HG03097 (cell line): ENCODE data around the gene SNURF.
"Not testable (repeated sequence)": the region's sequence is repeated elsewhere in the genome, so short reads cannot be mapped to it uniquely, and the experiment has no call there.

ENCODE experiments used
- ATAC-seq: cut with Tn5 transposase; IDR thresholded peaks from one replicate; pipeline ENCODE4 v1.9.1; 2021; ENCODE audit not compliant: unreplicated experiment, low FRiP score

Gene SNURF

DNA sequence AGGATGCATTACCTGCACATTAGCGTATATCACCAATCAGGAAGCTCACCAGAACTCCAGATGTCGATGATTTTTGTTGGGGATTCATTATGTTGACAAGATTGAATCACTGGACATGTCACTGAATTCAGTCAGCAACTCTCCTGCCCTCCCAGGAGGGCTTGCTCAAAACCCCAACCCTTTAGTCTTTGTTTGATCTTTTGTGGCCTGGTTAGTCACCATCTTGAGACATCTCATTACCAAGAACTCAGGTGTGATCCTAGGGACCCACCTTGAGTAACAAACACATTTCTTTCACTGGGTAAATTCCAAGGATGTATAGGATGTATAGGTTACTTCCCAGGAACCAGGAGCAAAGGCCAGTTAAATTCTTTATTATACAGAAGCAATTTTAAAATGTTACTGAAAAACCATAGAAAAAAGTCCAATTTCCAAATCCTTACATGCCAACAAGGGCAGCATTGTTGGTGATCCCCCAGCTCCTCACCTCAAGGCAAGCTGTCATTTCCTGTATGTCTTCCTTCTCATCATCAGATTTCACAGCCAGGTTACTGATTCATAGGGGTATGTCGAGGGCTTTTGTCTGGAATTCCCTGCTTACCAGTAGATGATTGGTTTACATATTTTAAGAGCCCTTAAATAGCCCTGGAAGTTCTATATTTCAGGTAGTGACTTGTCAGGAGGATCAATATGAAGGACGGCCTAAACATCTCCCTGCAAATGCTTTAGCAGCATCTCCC, 11.7 kb downstream of the SNURF start:
- ATAC-seq: no peak

DNA sequence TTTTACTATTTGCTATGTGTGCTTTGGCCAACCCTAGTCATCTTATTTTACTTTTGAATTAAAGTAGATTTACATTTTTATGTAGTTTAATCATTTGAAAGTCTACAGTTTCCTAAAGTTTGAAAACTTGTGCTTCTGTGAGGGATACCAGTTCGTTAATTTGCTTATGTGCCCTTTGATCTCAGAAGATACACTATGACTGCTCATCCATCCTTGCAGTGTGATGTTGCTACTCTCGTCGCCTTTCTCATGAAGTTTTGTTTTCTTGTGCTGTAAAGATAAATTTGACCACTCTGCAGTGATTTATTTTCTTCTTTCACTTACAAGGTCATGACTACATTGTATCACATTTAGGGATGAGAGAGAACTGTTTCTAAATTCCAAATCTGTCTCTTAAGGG, 16.3 kb downstream of the SNURF start:
- ATAC-seq: no peak

DNA sequence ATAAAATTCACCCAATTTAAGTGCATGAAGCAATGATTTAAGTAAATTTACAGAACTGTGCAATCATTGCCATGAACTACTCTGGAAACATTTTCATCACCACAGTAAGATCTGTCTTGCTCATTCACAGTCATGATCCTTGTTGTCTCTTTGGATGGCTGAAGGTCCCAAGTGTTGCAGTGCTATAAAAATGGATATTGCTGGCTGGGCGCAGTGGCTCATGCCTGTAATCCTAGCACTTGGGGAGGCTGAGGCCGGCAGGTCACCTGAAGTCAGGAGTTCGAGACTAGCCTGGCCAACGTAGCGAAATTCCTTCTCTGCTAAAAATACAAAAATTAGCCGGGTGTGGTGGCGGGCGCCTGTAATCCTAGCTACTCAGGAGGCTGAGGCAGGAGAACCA, 17.0 kb downstream of the SNURF start:
- ATAC-seq: no peak

DNA sequence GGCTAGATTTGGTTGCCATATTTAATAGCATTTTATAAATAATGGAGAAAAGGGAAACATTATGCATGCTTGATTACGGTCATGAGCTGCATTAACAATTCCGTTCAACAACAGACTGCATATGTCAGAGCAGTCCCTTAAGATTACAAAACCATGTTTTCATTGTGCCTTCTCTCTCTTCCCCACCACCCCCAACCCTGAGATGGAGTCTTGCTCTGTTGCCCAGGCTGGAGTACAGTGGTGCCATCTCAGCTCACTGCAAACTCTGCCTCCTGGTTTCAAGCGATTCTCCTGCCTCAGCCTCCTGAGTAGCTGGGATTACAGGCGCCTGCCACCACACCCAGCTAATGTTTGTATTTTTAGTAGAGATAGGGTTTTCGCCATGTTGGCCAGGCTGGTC, 17.9 kb downstream of the SNURF start:
- not testable (repeated sequence) for ATAC-seq

DNA sequence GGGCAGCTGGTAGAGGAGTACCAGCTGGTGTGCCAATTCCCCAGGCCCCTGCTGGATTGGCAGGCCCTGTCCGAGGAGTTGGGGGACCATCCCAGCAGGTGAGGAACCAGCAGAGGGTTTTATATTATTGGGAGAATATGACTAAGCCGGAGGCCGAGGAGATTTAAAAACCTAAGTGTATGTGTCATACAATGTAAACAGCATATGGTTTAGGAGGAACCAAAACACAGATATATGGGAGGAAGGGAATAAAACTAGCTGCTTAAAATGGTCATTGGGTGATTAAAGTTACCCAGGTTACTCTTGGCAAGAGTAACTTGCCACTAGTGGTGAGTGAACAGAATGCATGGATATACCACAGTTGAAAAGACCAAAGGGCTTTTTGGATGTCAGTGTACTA, 22.1 kb downstream of the SNURF start:
- no peak for ATAC-seq

DNA sequence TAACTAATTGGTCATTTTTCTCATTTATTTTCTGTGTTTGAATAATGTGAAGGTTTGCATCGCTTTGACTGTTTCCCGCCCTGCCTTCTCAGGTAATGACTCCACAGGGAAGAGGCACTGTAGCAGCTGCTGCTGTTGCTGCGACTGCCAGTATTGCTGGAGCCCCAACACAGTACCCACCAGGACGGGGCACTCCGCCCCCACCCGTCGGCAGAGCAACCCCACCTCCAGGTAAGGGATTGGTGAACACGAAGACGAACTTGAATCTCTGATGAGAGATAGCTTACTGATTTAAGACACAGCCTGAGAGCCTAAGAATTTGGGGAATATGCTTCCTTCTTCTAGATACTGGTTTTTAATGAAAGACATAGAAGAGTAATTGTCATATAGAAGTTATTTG, 22.9 kb downstream of the SNURF start:
- no peak for ATAC-seq

DNA sequence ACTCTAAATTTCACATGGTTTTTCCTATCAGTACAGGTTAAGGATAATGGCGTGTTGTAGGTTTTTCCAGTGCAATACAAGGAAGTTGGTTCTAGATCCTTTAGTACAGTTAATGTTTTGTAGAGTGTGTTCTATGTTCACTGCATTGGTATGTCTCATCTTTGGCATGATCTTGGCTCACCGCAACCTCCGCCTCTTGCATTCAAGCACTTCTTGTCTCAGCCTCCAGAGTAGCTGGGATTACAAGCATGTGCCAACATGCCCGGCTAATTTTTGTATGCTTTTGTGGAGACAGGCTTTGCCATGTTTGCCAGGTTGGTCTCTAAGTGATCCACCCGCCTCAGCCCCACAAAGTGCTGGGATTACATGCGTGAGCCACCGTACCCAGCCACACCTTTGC, 30.4 kb downstream of the SNURF start:
- no peak for ATAC-seq

DNA sequence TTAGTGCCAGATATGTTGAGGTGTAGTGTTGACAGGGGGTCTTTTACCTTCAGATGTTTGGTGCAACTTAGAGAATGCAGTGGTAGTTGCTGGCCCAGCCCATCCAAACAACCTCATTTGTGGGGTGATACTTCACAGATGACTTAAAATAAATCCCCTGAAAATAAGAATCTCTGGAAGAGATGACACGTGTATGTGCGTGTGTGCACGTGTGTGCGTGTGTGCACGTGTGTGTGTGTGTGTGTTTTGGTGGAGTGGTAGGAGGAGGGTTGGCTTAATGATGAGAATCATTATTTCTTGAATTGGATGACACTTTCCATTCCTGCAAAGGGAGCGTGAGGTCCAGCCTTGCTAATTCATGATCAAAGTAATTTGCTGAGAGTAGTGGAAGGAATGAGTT, 31.9 kb downstream of the SNURF start:
- no peak for ATAC-seq
